Muscle of leg (tissue), 11 donors: ENCODE data around the gene ECE2. TPM values are rescaled to one million over a fixed set of nuclear protein-coding genes. Genes with fewer than 3 reads are reported as not detected.
"Not testable (repeated sequence)": the region's sequence is repeated elsewhere in the genome, so short reads cannot be mapped to it uniquely, and the experiment has no call there.

Experiments used
- DNase-seq: peaks from one replicate; pipeline ENCODE4 v3.0.0; 2013
- H3K27ac ChIP-seq: one replicate; pipeline ENCODE4 v1.5.1; 2013; ENCODE audit warnings: mild to moderate bottlenecking, low read length, control low read depth
- H3K27me3 ChIP-seq: one replicate; pipeline ENCODE4 v1.6.1; 2013; ENCODE audit warnings: low read length; ENCODE audit not compliant: control insufficient read depth, insufficient read depth
- H3K36me3 ChIP-seq: one replicate; pipeline ENCODE4 v1.6.1; 2013; ENCODE audit warnings: low read length; ENCODE audit not compliant: control insufficient read depth, insufficient read depth
- H3K4me1 ChIP-seq: one replicate; pipeline ENCODE4 v1.6.1; 2013; ENCODE audit warnings: low read length; ENCODE audit not compliant: control insufficient read depth, insufficient read depth
- H3K4me3 ChIP-seq: one replicate; pipeline ENCODE4 v1.5.1; 2013; ENCODE audit warnings: low read length, control low read depth
- H3K9me3 ChIP-seq: replicated peaks from 2 replicates; pipeline ENCODE4 v1.6.1; 2013; ENCODE audit warnings: low read depth, low read length; ENCODE audit not compliant: control insufficient read depth
- WGBS: methylation state at CpG from one replicate; pipeline ENCODE4 v1.1.5; 2013; ENCODE audit warnings: missing lambda C conversion rate; ENCODE audit not compliant: insufficient coverage; 5-methylcytosine and 5-hydroxymethylcytosine counted together
- polyA plus RNA-seq, 8 donors: library from polyadenylated mRNA; unstranded; fragments of 120-200 nt; gene quantifications; one replicate each; pipeline versions ENCODE4 v1.2.1 to v1.2.3, GENCODE V29; 2013; ENCODE audit warnings: inconsistent platforms in 1 of 8, low replicate concordance in 1 of 8; ENCODE audit not compliant: insufficient read length in 8 of 8, insufficient read depth in 1 of 8
- total RNA-seq: library from RNA; stranded (reverse); fragments of 120-200 nt; gene quantifications from one replicate; pipeline ENCODE4 v1.2.4, GENCODE V29; 2013

Gene ECE2
- total and polyA plus RNA-seq, 9 donors: not detected

- H3K36me3 ChIP-seq: no peaks in the 10 kb centered on the region
- no peak overlapping the region for H3K4me3 ChIP-seq
- 90% methylated on average over 14 of the region's 23 CpGs for WGBS
- peaks cover 23% of the 10 kb centered on the region for H3K4me1 ChIP-seq
- no peaks in the 10 kb centered on the region for H3K9me3 ChIP-seq
- no peak for DNase-seq
- H3K27ac ChIP-seq: no peak overlapping the region
- H3K27me3 ChIP-seq: peaks cover 36% of the 10 kb centered on the region
Observed at GRCh38 chr3:184257083-184257915, 18.5 kb upstream of the ECE2 start.

- peaks cover 23% of the 10 kb centered on the region for H3K4me1 ChIP-seq
- H3K36me3 ChIP-seq: no peaks in the 10 kb centered on the region
- no peak overlapping the region for H3K27ac ChIP-seq
- H3K27me3 ChIP-seq: peaks cover 50% of the 10 kb centered on the region
- H3K9me3 ChIP-seq: no peaks in the 10 kb centered on the region
- DNase-seq: no peak
- no peak overlapping the region for H3K4me3 ChIP-seq
- WGBS: 85% methylated on average over 5 of the region's 5 CpGs
Observed at GRCh38 chr3:184258926-184259325, 16.9 kb upstream of the ECE2 start.

GRCh38 chr3:184259396-184259877 lies 16.4 kb upstream of the ECE2 start:
- H3K4me3 ChIP-seq: no peak overlapping the region

GRCh38 chr3:184259878-184260723 lies 15.7 kb upstream of the ECE2 start:
- peak; percentile 64 for DNase-seq
- Histone ChIP-seq H3K27ac (no peak overlapping the region), H3K4me3 (no peak overlapping the region), H3K9me3 (no peaks in the 10 kb centered on the region), H3K27me3 (peaks cover 55% of the 10 kb centered on the region), H3K36me3 (no peaks in the 10 kb centered on the region), H3K4me1 (peaks cover 23% of the 10 kb centered on the region)
- under 1% methylated on average over 90 of the region's 91 CpGs for WGBS

More at GRCh38 chr3:184259396-184259877, 16.4 kb upstream of the ECE2 start:
- WGBS: 2% methylated on average over 20 of the region's 28 CpGs
- Histone ChIP-seq H3K4me1 (peaks cover 23% of the 10 kb centered on the region), H3K36me3 (no peaks in the 10 kb centered on the region), H3K27ac (no peak overlapping the region), H3K9me3 (no peaks in the 10 kb centered on the region), H3K27me3 (peaks cover 52% of the 10 kb centered on the region)
- no peak for DNase-seq

GRCh38 chr3:184260724-184261269 lies 15.0 kb upstream of the ECE2 start:
- WGBS: under 1% methylated on average over 38 of the region's 49 CpGs
- H3K36me3 ChIP-seq: no peaks in the 10 kb centered on the region
- H3K9me3 ChIP-seq: no peaks in the 10 kb centered on the region
- H3K4me3 ChIP-seq: no peak overlapping the region
- peaks cover 61% of the 10 kb centered on the region for H3K27me3 ChIP-seq
- no peak overlapping the region for H3K27ac ChIP-seq
- peaks cover 23% of the 10 kb centered on the region for H3K4me1 ChIP-seq
- no peak for DNase-seq

- Histone ChIP-seq H3K36me3 (no peaks in the 10 kb centered on the region), H3K9me3 (no peaks in the 10 kb centered on the region), H3K4me1 (peaks cover 23% of the 10 kb centered on the region), H3K27me3 (peaks cover 61% of the 10 kb centered on the region), H3K4me3 (peak within 1 kb of the TSS; percentile 9), H3K27ac (no peak within 1 kb of the TSS)
- no peak for DNase-seq
- WGBS: under 1% methylated on average over 43 of the region's 67 CpGs
Observed at GRCh38 chr3:184261270-184261853, 14.5 kb upstream of the ECE2 start, which contains the start of gene CAMK2N2. Gene CAMK2N2 (minus strand): TSS chr3:184261553. CDS start chr3:184261285, 268 bp downstream.

GRCh38 chr3:184261854-184262763 lies 13.7 kb upstream of the ECE2 start:
- Histone ChIP-seq H3K36me3 (no peaks in the 10 kb centered on the region), H3K4me1 (peaks cover 23% of the 10 kb centered on the region), H3K27ac (no peak overlapping the region), H3K27me3 (peaks cover 61% of the 10 kb centered on the region), H3K4me3 (peak overlapping the region; percentile 9), H3K9me3 (no peaks in the 10 kb centered on the region)
- under 1% methylated on average over 46 of the region's 66 CpGs for WGBS
- DNase-seq: no peak

GRCh38 chr3:184262764-184263179 lies 13.1 kb upstream of the ECE2 start:
- no peaks in the 10 kb centered on the region for H3K36me3 ChIP-seq
- DNase-seq: no peak
- no peaks in the 10 kb centered on the region for H3K9me3 ChIP-seq
- peaks cover 23% of the 10 kb centered on the region for H3K4me1 ChIP-seq
- no peak overlapping the region for H3K27ac ChIP-seq
- H3K27me3 ChIP-seq: peaks cover 61% of the 10 kb centered on the region
- 6% methylated on average over 4 of the region's 15 CpGs for WGBS
- no peak overlapping the region for H3K4me3 ChIP-seq

- DNase-seq, H3K27ac ChIP-seq, H3K4me1 ChIP-seq, H3K9me3 ChIP-seq, H3K4me3 ChIP-seq, H3K36me3 ChIP-seq: not testable (repeated sequence)
- no CpG with 5 or more reads among the region's 1 CpG for WGBS
- peaks cover 37% of the 10 kb centered on the region for H3K27me3 ChIP-seq
Observed at GRCh38 chr3:184267249-184267648, 8.6 kb upstream of the ECE2 start.
